ENCODE measurements around the gene PRKCE.

The PRKCE gene

DNA sequence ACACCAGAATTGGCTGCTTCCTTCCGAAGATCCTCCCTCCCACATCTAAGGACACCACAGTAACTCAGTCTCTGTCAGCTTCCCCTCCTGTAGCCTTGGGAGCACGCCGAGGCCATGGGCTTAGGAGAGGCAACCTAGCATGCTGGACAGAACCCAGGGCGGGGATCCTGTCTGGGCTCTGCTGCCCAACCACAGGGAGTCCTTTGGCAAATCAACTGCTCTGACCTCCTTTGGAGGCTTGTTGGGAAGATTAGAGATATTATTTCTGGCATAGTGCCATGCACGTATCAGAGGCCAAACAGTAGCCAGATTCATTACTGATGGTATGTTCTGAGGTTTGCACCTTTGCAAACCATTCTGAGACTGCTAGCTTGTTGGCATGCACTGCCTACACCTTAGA lies 383.1 kb downstream of the PRKCE start:
- TF ChIP-seq, protein P1, sequence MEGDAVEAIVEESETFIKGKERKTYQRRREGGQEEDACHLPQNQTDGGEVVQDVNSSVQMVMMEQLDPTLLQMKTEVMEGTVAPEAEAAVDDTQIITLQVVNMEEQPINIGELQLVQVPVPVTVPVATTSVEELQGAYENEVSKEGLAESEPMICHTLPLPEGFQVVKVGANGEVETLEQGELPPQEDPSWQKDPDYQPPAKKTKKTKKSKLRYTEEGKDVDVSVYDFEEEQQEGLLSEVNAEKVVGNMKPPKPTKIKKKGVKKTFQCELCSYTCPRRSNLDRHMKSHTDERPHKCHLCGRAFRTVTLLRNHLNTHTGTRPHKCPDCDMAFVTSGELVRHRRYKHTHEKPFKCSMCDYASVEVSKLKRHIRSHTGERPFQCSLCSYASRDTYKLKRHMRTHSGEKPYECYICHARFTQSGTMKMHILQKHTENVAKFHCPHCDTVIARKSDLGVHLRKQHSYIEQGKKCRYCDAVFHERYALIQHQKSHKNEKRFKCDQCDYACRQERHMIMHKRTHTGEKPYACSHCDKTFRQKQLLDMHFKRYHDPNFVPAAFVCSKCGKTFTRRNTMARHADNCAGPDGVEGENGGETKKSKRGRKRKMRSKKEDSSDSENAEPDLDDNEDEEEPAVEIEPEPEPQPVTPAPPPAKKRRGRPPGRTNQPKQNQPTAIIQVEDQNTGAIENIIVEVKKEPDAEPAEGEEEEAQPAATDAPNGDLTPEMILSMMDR (IDR thresholded peaks at IDR 0.05; ENCODE audit: borderline replicate concordance, insufficient read depth, low read depth, low read length): no peak
- H3K4me3 ChIP-seq (ENCODE audit: low read depth, low read length): no peak overlapping the region

DNA sequence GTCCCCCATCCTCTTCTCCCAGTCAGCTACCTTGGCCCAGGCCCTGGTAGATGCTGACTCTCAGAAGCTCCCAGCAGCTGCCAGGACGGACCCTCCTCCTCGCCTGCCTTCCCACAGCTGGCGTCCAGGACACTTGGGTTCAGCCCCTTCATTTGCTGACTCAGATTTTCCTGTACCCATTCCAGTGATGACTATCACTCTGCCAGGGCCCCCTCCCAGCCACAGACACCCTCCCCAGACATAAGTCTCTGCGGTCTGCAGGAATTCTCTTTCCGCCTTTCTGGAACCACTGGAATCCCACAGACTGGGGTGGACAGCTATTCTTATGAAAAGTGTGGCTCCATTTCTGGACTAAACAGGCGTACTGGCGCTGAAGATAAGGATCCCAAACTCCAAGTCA lies 385.5 kb downstream of the PRKCE start:
- TF ChIP-seq, protein P1 (IDR thresholded peaks at IDR 0.05; ENCODE audit: borderline replicate concordance, insufficient read depth, low read depth, low read length): no peak
- no peak overlapping the region for H3K4me3 ChIP-seq (ENCODE audit: low read depth, low read length)

DNA sequence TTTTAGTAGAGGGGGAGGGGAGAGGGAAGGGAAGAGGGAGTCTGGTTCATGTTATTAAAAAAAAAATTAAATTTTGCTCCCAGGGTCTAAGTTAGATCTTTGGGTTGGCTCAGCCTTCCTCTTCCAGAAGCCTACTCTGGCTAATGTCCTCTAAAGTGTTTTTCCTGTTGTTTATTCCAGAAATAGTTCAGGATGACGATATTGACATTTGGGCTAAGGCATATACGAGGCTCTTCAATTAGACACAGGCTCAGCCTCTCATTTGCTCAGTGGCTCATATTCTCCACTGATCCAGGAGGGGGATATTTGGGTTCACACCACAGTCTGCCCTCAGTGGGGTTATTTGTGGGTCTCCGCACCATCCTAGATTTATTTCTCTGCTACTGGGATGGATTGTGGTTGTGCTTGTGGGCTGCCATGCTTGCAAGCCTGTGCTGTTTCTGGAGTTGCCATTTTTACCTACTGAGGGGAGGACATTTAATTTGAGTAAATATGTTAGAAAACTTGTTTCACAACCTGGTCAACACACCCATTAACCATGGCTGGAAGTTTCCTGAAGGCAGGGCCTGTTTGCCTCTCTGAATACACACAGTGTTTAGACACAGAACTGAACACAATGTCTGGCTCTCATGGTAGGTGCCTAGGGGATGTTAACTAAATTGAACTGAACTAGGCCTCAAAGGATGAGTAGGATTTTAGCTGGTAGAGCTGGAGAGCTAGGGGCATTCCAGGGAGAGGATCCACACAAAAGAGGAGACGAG lies 388.2 kb downstream of the PRKCE start:
- TF ChIP-seq, protein P1 (IDR thresholded peaks at IDR 0.05; ENCODE audit: borderline replicate concordance, insufficient read depth, low read depth, low read length): no peak

DNA sequence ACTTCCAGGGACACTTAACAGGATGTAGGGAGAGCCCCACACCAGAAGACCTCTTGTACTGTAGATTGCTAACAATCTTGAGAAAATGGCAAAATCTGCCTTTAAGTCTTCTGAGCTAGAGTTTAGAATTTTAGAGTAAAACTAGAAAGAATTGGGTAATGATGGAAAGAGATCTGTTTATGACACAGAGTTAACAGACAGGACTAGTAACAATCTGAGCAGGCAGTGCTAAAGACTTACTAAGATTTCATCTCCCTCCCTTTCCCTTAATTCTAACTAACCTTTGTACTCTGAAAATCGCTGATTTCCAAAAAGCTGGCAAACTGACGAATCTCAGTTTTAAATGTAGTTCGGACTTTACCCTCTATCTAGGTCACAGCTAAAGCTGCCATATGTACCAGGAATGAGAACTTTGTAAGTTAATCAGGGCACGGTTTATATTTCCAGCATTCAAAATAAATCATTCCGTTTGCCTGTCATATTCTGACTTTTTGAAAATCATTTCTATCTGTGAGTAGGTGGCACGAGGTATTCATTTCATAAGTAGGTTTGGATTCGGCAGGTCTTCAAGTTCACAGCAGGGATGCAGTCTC lies 389.2 kb downstream of the PRKCE start:
- no peak overlapping the region for H3K4me3 ChIP-seq (ENCODE audit: low read depth, low read length)
- TF ChIP-seq, protein P1 (IDR thresholded peaks at IDR 0.05; ENCODE audit: borderline replicate concordance, insufficient read depth, low read depth, low read length): no peak

More for the DNA sequence above, 388.2 kb downstream of the PRKCE start:
- H3K4me3 ChIP-seq (ENCODE audit: low read depth, low read length): no peak overlapping the region

DNA sequence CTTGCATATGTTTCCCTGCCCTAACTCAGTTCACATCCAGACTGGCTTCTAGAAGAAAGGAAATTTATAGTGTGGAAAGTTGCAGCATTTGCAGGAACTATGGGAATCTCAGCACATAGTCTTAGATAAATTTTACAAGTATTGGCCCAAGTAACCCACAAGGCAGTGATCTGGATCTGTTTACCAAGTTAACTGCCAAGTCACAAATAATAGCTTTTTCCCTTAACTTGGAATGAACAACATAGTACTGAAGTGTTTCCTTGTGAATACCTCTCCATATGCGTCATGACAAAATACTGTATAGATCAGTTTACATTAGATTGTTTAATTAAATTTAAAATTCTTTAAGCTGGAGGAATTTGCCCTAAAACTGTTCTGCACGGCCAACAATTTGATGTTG lies 390.0 kb downstream of the PRKCE start:
- H3K4me3 ChIP-seq (ENCODE audit: low read depth, low read length): no peak overlapping the region
- TF ChIP-seq, protein P1 (IDR thresholded peaks at IDR 0.05; ENCODE audit: borderline replicate concordance, insufficient read depth, low read depth, low read length): no peak

DNA sequence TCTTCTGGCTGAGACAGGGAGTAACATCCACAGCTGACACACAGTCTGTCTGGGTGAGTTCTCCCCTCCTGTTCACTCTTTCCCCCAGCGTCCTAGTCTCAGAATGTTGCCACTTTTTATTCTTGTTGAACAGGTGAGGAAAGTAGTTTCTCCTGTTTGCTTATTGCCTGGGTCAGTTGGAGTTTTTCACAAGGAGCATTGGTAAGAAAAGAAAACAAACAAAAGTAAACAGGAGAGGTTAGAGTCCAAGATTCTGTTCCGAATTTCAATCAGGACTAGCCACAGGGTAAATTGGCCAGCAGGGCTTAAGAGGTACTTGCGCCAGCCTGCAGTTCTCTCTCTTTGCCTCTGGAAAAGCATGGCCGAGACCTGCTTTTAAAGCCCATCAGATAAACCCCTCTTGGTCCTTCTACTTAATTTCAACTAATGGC lies 390.7 kb downstream of the PRKCE start:
- H3K4me3 ChIP-seq (ENCODE audit: low read depth, low read length): no peak overlapping the region
- TF ChIP-seq, protein P1 (IDR thresholded peaks at IDR 0.05; ENCODE audit: borderline replicate concordance, insufficient read depth, low read depth, low read length): no peak

DNA sequence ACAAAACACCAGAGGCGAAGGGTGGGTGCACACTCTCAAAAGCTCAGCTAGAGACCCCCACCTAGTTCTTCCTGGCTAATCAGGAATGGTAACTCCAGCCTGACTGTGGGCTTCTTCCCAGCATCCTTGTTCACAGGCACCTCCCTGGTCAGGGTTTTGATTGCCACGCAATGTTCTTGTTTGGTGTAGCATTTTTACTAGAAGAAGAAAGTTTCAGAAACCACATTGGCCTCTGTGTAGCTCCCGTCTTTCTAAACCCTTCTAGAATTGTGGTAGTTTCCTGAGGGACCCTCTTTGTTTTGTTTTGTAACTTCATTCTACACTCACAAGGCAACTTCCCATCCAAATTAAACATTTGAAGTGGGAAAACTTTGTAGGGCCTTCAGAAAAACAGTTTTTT lies 391.2 kb downstream of the PRKCE start:
- TF ChIP-seq, protein P1 (IDR thresholded peaks at IDR 0.05; ENCODE audit: borderline replicate concordance, insufficient read depth, low read depth, low read length): no peak
- H3K4me3 ChIP-seq (ENCODE audit: low read depth, low read length): no peak overlapping the region
